ENCODE measurements around the gene SGSM1.
"Not testable (repeated sequence)": the region's sequence is repeated elsewhere in the genome, so short reads cannot be mapped to it uniquely, and the experiment has no call there.

- peak in 2 of 6 experiments; percentile 44 to 49 for TF ChIP-seq CTCF (IDR thresholded peaks at IDR 0.05)
- not testable (repeated sequence) for TF ChIP-seq POLR2A (IDR thresholded peaks at IDR 0.05)
Measured at GRCh38 chr22:24837517-24837916, 31.5 kb downstream of the SGSM1 start.
